ENCODE results near the gene TSPY8.
"Not testable (repeated sequence)": the region's sequence is repeated elsewhere in the genome, so short reads cannot be mapped to it uniquely, and the experiment has no call there.

GRCh38 chrY:9396527-9396926 lies 38.9 kb downstream of the TSPY8 start:
- not testable (repeated sequence) for TF ChIP-seq CTCF (conservative IDR thresholded peaks at IDR 0.05 in 1 of 2, IDR thresholded peaks at IDR 0.05 in 1 of 2; ENCODE audit: extremely low read depth in 1 of 2, insufficient read depth in 1 of 2, low read depth in 1 of 2, low read length in 2 of 2); EZH2 (IDR thresholded peaks at IDR 0.05; ENCODE audit: borderline replicate concordance, low read length)

Measured in mammary epithelial cell (primary cell).